Vagina (tissue), 2 donors: ENCODE results near the gene SHROOM4. TPM values are rescaled to one million over a fixed set of nuclear protein-coding genes. Genes with fewer than 3 reads are reported as not detected.

Source experiments
- DNase-seq, 2 donors: peaks; one replicate each; pipeline ENCODE4 v3.0.0-alpha.2; 2017; ENCODE audit errors: extremely low spot score in 2 of 2
- H3K27ac ChIP-seq: fragments of 200-600 bp; sonication (generic); one replicate; pipeline ENCODE4 v1.5.1; 2019
- H3K27me3 ChIP-seq: fragments of 200-600 bp; sonication (generic); one replicate; pipeline ENCODE4 v1.5.1; 2019
- H3K36me3 ChIP-seq, 2 donors: fragments of 200-600 bp; sonication (generic); one replicate each; pipeline ENCODE4 v1.5.1; 2017 to 2019
- H3K4me1 ChIP-seq: fragments of 200-600 bp; sonication (generic); one replicate; pipeline ENCODE4 v1.5.1; 2019
- H3K4me3 ChIP-seq, 2 donors: fragments of 200-600 bp; sonication (generic); 1 replicate in 1 of 2; 2 replicates in 1 of 2; pipeline ENCODE4 v1.5.1; 2016 to 2019
- H3K9me3 ChIP-seq: fragments of 200-600 bp; sonication (generic); one replicate; pipeline ENCODE4 v1.5.1; 2019
- CTCF ChIP-seq, 3 experiments: fragments of 450-650 bp in 2 of 3; fragments of 200-600 bp in 1 of 3; sonication (generic) in 1 of 3; IDR thresholded peaks; one replicate each; pipeline ENCODE4 v1.5.1; 2017 to 2019; ENCODE audit warnings: antibody characterized with exemption in 3 of 3, mild to moderate bottlenecking in 2 of 3, moderate library complexity in 2 of 3
- POLR2A ChIP-seq, 2 donors: fragments of 450-650 bp; IDR thresholded peaks; one replicate each; pipeline ENCODE4 v1.6.1; 2017; ENCODE audit warnings: antibody characterized with exemption in 2 of 2, mild to moderate bottlenecking in 2 of 2, moderate library complexity in 2 of 2
- POLR2AphosphoS5 ChIP-seq, 2 donors: sonication (generic); formaldehyde crosslinking; IDR thresholded peaks; one replicate each; pipeline ENCODE4 v1.9.0; 2017; ENCODE audit warnings: antibody characterized with exemption in 2 of 2, mild to moderate bottlenecking in 2 of 2, low read depth in 1 of 2; ENCODE audit not compliant: insufficient read depth in 1 of 2
- intact Hi-C: fragments of 100-400 bp; cut with DNase I; formaldehyde crosslinking; loops from one replicate; pipeline ENCODE4 v1.15.1; 2023
- total RNA-seq: library from RNA; depleted of rRNA; stranded (reverse); fragments of >200 nt; gene quantifications from one replicate; pipeline ENCODE4 v1.2.3, GENCODE V29; 2016

SHROOM4 gene
- total RNA-seq, 1 donor from 2014 or later = 10.1 TPM

DNA sequence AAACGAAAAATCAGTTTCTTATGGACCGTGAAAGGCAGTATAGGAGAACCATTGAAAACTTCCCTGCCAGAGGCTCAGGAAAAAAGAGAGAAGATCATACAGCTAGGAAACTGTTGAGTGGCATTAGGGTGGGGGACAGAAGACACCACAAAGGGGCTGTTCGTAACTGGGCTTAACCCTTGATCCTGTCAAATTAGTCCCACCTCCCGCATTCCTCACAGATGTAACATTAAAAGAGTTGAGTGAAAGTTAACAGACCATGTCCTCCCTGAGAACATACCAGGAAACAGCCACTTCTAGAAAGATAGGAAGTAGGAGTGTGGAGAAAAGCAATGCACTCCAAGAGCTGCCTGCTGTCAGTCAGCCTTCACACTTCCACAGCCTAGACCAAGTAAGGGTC, 8.7 kb downstream of the SHROOM4 start:
- DNase-seq = no peak
- H3K27me3 ChIP-seq = no peaks in the 10 kb centered on the region
- H3K4me1 ChIP-seq = no peaks in the 10 kb centered on the region
- H3K4me3 ChIP-seq = no peak overlapping the region
- TF ChIP-seq POLR2AphosphoS5 (IDR thresholded peaks at IDR 0.05; ENCODE audit: insufficient read depth in 1 of 2, low read depth in 1 of 2) (no peak), POLR2A (IDR thresholded peaks at IDR 0.05) (no peak), CTCF (IDR thresholded peaks at IDR 0.05) (no peak)
- intact Hi-C loops = no loop called here
- H3K27ac ChIP-seq = no peak overlapping the region
- H3K36me3 ChIP-seq = no peaks in the 10 kb centered on the region
- no peaks in the 10 kb centered on the region for H3K9me3 ChIP-seq

DNA sequence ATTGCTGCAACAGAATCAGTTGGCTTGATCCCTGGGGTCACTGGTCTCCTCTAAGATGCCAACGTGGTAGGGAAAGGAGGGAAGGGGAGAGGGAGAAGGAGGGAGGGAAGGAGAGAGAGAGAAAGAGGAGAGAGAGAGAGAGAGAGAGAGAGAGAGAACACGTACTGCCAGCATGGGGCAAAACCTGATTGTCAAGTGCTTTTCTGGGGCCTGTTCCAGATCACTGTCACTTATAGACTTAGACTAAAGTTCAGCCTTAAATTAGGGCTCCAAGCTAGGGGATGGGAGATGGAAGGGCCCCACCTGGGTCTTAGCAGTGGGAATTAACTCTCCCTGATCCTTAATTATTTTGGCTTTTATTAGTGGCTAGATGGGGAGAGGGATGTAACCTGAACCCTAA, 12.9 kb downstream of the SHROOM4 start:
- no peak overlapping the region for H3K4me3 ChIP-seq
- no peak for DNase-seq
- peaks cover 6% of the 10 kb centered on the region for H3K4me1 ChIP-seq
- H3K27ac ChIP-seq = no peak overlapping the region
- intact Hi-C loops = no loop called here
- no peaks in the 10 kb centered on the region for H3K9me3 ChIP-seq
- TF ChIP-seq CTCF (IDR thresholded peaks at IDR 0.05) (no peak), POLR2A (IDR thresholded peaks at IDR 0.05) (no peak), POLR2AphosphoS5 (IDR thresholded peaks at IDR 0.05; ENCODE audit: insufficient read depth in 1 of 2, low read depth in 1 of 2) (no peak)
- no peaks in the 10 kb centered on the region for H3K27me3 ChIP-seq
- H3K36me3 ChIP-seq = no peaks in the 10 kb centered on the region

- intact Hi-C loops = no loop called here
- TF ChIP-seq POLR2AphosphoS5 (IDR thresholded peaks at IDR 0.05; ENCODE audit: insufficient read depth in 1 of 2, low read depth in 1 of 2) (no peak), CTCF (IDR thresholded peaks at IDR 0.05) (no peak), POLR2A (IDR thresholded peaks at IDR 0.05) (no peak)
- Histone ChIP-seq H3K27ac (no peak overlapping the region), H3K36me3 (no peaks in the 10 kb centered on the region), H3K4me1 (peaks cover 6% of the 10 kb centered on the region), H3K9me3 (no peaks in the 10 kb centered on the region), H3K27me3 (no peaks in the 10 kb centered on the region), H3K4me3 (no peak overlapping the region)
- DNase-seq = no peak
These were observed 14.4 kb downstream of the SHROOM4 start for GRCh38 chrX:50799531-50799961.

- H3K27ac ChIP-seq = no peak overlapping the region
- H3K36me3 ChIP-seq = no peaks in the 10 kb centered on the region
- no peak for DNase-seq
- H3K4me3 ChIP-seq = no peak overlapping the region
- no peaks in the 10 kb centered on the region for H3K27me3 ChIP-seq
- H3K9me3 ChIP-seq = no peaks in the 10 kb centered on the region
- TF ChIP-seq POLR2AphosphoS5 (IDR thresholded peaks at IDR 0.05; ENCODE audit: insufficient read depth in 1 of 2, low read depth in 1 of 2) (no peak), POLR2A (IDR thresholded peaks at IDR 0.05) (no peak), CTCF (IDR thresholded peaks at IDR 0.05) (no peak)
- H3K4me1 ChIP-seq = peaks cover 6% of the 10 kb centered on the region
- intact Hi-C loops = no loop called here
These were observed 15.2 kb downstream of the SHROOM4 start for GRCh38 chrX:50798783-50799182.

- H3K27me3 ChIP-seq = no peaks in the 10 kb centered on the region
- no peaks in the 10 kb centered on the region for H3K36me3 ChIP-seq
- no peaks in the 10 kb centered on the region for H3K4me1 ChIP-seq
- TF ChIP-seq CTCF (IDR thresholded peaks at IDR 0.05) = no peak
- no peak for TF ChIP-seq POLR2A (IDR thresholded peaks at IDR 0.05)
- H3K9me3 ChIP-seq = no peaks in the 10 kb centered on the region
- DNase-seq = no peak
- intact Hi-C loops = no loop called here
- H3K27ac ChIP-seq = no peak overlapping the region
- H3K4me3 ChIP-seq = no peak overlapping the region
These were observed 26.9 kb downstream of the SHROOM4 start for GRCh38 chrX:50787099-50787498.
